GM12874 (cell line): ENCODE measurements around the gene MRPL28.

Source experiments
- TF ChIP-seq, protein P1 (sequence below): IDR thresholded peaks from 2 replicates; pipeline ENCODE4 v1.5.1; 2011; ENCODE audit warnings: low read depth, mild to moderate bottlenecking, control low read depth, low read length, moderate library complexity; ENCODE audit not compliant: insufficient read depth

The MRPL28 gene

DNA sequence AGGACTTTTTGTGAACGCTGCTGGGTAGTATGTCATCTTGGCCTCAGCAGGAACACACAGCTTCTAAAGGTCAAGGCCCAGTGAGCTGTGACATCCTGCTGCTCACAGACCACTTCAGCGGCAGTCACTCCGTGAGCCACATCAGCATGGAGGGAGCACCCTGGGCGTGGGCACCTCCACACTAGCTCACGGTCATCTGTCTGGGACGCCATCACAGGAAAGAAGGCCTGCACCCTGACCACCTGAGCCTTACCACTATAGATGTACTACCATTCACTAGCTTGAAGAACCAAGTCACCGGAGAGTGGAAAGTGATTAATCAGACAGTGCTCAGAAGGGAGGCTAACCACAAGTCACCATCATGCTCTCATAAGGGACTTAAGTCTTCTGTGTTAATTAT lies 21.1 kb downstream of the MRPL28 start:
- TF ChIP-seq, protein P1, sequence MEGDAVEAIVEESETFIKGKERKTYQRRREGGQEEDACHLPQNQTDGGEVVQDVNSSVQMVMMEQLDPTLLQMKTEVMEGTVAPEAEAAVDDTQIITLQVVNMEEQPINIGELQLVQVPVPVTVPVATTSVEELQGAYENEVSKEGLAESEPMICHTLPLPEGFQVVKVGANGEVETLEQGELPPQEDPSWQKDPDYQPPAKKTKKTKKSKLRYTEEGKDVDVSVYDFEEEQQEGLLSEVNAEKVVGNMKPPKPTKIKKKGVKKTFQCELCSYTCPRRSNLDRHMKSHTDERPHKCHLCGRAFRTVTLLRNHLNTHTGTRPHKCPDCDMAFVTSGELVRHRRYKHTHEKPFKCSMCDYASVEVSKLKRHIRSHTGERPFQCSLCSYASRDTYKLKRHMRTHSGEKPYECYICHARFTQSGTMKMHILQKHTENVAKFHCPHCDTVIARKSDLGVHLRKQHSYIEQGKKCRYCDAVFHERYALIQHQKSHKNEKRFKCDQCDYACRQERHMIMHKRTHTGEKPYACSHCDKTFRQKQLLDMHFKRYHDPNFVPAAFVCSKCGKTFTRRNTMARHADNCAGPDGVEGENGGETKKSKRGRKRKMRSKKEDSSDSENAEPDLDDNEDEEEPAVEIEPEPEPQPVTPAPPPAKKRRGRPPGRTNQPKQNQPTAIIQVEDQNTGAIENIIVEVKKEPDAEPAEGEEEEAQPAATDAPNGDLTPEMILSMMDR, result no peak

- TF ChIP-seq, protein P1, result no peak
Measured at GRCh38 chr16:347203-347602, 23.1 kb downstream of the MRPL28 start.

DNA sequence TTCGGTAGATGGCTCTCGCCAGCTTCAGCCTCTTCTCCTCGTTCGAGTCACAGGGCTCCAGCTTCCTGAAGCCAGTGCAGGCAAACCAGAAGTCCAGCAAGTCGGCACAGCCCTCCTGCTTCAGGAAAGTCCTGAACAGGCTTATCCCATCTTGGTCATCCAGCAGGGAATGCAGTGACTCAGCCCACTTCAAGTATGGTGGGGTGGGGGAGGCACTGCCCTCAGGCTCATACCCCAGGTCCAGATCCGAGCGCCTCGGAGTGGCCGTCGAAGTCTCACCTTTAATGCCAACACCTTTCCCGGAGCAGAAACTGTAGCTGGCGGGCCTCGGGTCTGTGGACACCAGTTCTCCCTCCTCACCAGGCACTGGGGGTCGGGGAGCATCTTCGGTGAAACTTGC lies 23.8 kb downstream of the MRPL28 start:
- TF ChIP-seq, protein P1, result no peak

GRCh38 chr16:345772-346171 lies 24.6 kb downstream of the MRPL28 start:
- TF ChIP-seq, protein P1, result no peak

- TF ChIP-seq, protein P1, result no peak
Measured at GRCh38 chr16:342455-343213, 27.7 kb downstream of the MRPL28 start.

DNA sequence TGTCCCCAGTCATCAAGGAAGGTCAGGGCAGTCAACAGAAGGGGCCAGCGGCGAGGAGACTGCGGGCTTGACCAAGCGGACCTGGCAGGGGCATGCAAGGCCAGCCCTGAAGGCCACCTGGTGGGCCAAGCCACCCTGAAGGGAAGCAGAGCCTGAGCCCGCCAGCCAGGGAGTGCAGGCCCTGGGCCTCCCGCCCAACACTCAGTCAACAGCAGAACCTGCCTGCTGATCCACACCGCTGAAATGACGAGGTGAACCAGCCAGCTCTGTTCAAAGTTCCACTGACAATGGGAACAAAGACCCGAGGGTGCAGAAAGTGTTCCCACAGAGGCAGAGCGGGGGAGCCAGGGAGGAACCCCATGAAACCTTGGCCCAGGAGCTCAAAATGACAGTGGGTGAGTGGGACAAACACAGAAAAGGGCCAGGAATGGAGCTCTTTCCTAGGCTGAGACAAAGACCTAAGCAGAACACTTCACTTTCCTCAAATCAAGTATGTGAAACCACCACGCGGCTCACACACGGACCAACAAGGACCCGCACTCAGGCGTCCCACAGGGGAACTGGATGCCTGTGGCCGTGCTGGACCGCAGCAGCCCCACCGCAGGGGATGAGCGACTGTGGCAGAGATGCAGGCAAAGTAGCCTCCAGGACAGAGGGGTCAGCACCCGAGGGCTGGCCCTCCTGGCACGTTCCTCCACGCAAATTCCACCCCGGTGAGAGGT lies 29.8 kb downstream of the MRPL28 start:
- TF ChIP-seq, protein P1, result no peak

- TF ChIP-seq, protein P1, result no peak
Measured at GRCh38 chr16:339680-340079, 30.7 kb downstream of the MRPL28 start.
